Loucy (cell line): ENCODE results near the gene HRH2.

Experiments used
- H2AFZ ChIP-seq: fragments of 200-600 bp; sonication (generic); 2 replicates; pipeline ENCODE4 v1.6.0; 2016; ENCODE audit warnings: antibody characterized with exemption, mild to moderate bottlenecking, low read length, moderate library complexity
- H3F3A ChIP-seq: fragments of 200-600 bp; 2 replicates; pipeline ENCODE4 v1.6.0; 2016; ENCODE audit warnings: antibody characterized with exemption, low read depth, mild to moderate bottlenecking
- H3K27me3 ChIP-seq: fragments of 200-600 bp; sonication (generic); 2 replicates; pipeline ENCODE4 v1.6.1; 2014; ENCODE audit warnings: low read length, mild to moderate bottlenecking; ENCODE audit not compliant: insufficient read depth, poor library complexity, severe bottlenecking
- H3K36me3 ChIP-seq: fragments of 200-600 bp; sonication (generic); 2 replicates; pipeline ENCODE4 v1.6.1; 2016; ENCODE audit warnings: low read length; ENCODE audit not compliant: insufficient read depth
- H3K4me1 ChIP-seq: fragments of 200-600 bp; sonication (generic); 2 replicates; pipeline ENCODE4 v1.5.1; 2014; ENCODE audit warnings: low read length, mild to moderate bottlenecking; ENCODE audit not compliant: insufficient read depth, poor library complexity, severe bottlenecking
- H3K4me2 ChIP-seq: fragments of 200-600 bp; sonication (generic); 2 replicates; pipeline ENCODE4 v1.6.0; 2014; ENCODE audit warnings: antibody characterized with exemption, low read length, low read depth, mild to moderate bottlenecking; ENCODE audit not compliant: poor library complexity, severe bottlenecking
- H3K4me3 ChIP-seq: fragments of 200-600 bp; sonication (generic); 2 replicates; pipeline ENCODE4 v1.5.1; 2014; ENCODE audit warnings: low read length, mild to moderate bottlenecking, mixed read lengths; ENCODE audit not compliant: poor library complexity, severe bottlenecking
- H3K79me2 ChIP-seq: fragments of 200-600 bp; sonication (generic); 2 replicates; pipeline ENCODE4 v1.6.1; 2014; ENCODE audit warnings: low read length; ENCODE audit not compliant: insufficient read depth
- H3K9ac ChIP-seq: fragments of 200-600 bp; sonication (generic); 2 replicates; pipeline ENCODE4 v1.6.0; 2014; ENCODE audit warnings: mild to moderate bottlenecking, low read depth, low read length, moderate library complexity; ENCODE audit not compliant: poor library complexity, severe bottlenecking
- H3K9me2 ChIP-seq: fragments of 200-600 bp; sonication (generic); replicated peaks from 2 replicates; pipeline ENCODE4 v1.6.1; 2016; ENCODE audit warnings: low read depth, low read length, mixed read lengths
- H3K9me3 ChIP-seq: fragments of 200-600 bp; sonication (generic); 2 replicates; pipeline ENCODE4 v1.6.1; 2014; ENCODE audit warnings: mild to moderate bottlenecking, antibody characterized with exemption, low read length, low read depth; ENCODE audit not compliant: insufficient read depth
- H4K20me1 ChIP-seq: fragments of 200-600 bp; sonication (generic); 2 replicates; pipeline ENCODE4 v1.6.0; 2014; ENCODE audit warnings: antibody characterized with exemption, low read length, mild to moderate bottlenecking; ENCODE audit not compliant: insufficient read depth, poor library complexity, severe bottlenecking
- EZH2phosphoT487 ChIP-seq: fragments of 200-600 bp; IDR thresholded peaks from 2 replicates; pipeline ENCODE4 v1.6.1; 2018; ENCODE audit warnings: antibody characterized with exemption, mild to moderate bottlenecking, moderate library complexity, borderline replicate concordance
- TF ChIP-seq, protein P1 (sequence below): fragments of 200-600 bp; sonication (generic); conservative IDR thresholded peaks from 2 replicates; pipeline ENCODE4 v1.5.1; 2014; ENCODE audit warnings: mild to moderate bottlenecking, antibody characterized with exemption, low read length

The HRH2 gene

DNA sequence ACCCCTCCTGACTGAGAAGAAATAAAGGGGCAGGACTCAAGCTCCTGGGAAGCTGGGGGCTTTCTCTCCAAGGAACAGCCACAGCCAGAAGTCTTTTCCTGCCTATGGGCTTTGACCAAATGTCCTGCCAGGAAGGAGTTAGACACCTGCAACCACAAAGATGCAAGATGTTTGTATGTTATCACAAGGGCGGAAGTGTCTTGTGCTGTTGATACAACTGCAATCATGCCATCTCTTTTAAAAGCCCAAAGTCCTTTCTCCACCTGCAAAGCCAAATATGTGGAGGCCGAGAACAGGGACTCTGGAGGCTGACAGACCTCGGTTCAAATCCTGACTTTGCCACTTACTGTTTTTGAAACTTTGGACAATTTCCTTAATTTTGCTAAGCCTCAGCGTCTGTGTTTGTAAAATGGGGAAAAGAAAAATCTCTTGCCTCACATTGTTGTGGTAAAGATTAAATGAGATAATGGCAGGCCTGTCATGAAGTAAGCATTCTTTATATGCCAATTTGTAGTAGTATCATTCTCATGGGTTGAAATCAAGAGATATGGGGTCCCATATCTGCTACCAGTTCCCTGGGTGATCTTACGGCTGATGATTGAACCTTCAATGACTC, 17.0 kb downstream of the HRH2 start:
- TF ChIP-seq, protein P1, sequence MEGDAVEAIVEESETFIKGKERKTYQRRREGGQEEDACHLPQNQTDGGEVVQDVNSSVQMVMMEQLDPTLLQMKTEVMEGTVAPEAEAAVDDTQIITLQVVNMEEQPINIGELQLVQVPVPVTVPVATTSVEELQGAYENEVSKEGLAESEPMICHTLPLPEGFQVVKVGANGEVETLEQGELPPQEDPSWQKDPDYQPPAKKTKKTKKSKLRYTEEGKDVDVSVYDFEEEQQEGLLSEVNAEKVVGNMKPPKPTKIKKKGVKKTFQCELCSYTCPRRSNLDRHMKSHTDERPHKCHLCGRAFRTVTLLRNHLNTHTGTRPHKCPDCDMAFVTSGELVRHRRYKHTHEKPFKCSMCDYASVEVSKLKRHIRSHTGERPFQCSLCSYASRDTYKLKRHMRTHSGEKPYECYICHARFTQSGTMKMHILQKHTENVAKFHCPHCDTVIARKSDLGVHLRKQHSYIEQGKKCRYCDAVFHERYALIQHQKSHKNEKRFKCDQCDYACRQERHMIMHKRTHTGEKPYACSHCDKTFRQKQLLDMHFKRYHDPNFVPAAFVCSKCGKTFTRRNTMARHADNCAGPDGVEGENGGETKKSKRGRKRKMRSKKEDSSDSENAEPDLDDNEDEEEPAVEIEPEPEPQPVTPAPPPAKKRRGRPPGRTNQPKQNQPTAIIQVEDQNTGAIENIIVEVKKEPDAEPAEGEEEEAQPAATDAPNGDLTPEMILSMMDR = no peak
- TF ChIP-seq EZH2phosphoT487 = no peak
- H3K9ac ChIP-seq = no peak overlapping the region
- no peaks in the 10 kb centered on the region for H4K20me1 ChIP-seq
- H3K9me2 ChIP-seq = no peaks in the 10 kb centered on the region
- H3F3A ChIP-seq = no peaks in the 10 kb centered on the region
- H3K4me1 ChIP-seq = no peaks in the 10 kb centered on the region
- H3K9me3 ChIP-seq = no peaks in the 10 kb centered on the region
- H2AFZ ChIP-seq = no peak overlapping the region
- H3K4me2 ChIP-seq = no peak overlapping the region
- no peak overlapping the region for H3K4me3 ChIP-seq
- no peaks in the 10 kb centered on the region for H3K36me3 ChIP-seq
- no peaks in the 10 kb centered on the region for H3K79me2 ChIP-seq
- no peaks in the 10 kb centered on the region for H3K27me3 ChIP-seq

DNA sequence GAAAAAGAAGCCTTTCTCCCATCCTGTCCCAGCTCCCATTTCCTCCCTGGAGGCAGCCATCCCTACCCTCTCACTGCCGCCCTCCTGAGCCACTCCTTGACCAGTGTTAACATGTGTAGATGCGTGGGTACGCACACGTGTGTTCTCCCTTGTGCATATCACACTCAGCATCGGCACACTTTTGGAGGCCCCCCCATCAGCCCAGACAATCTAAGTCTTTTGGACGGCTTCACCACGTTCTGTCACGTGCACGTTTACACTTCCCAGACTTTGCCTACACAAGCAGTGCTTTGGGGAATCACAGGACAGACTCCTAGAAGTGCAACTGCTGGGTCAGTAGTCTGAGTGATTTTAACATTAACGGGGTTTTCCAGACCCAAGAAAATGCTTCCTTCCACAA, 18.0 kb downstream of the HRH2 start:
- Histone ChIP-seq H4K20me1 (no peaks in the 10 kb centered on the region), H3K79me2 (no peaks in the 10 kb centered on the region), H3K9ac (no peak overlapping the region), H3K9me2 (no peaks in the 10 kb centered on the region), H3K27me3 (no peaks in the 10 kb centered on the region), H3K4me1 (no peaks in the 10 kb centered on the region), H3K4me2 (no peak overlapping the region), H3K9me3 (no peaks in the 10 kb centered on the region), H3K4me3 (no peak overlapping the region), H2AFZ (no peak overlapping the region), H3K36me3 (no peaks in the 10 kb centered on the region), H3F3A (no peaks in the 10 kb centered on the region)
- TF ChIP-seq EZH2phosphoT487 = no peak
- TF ChIP-seq, protein P1 = no peak

DNA sequence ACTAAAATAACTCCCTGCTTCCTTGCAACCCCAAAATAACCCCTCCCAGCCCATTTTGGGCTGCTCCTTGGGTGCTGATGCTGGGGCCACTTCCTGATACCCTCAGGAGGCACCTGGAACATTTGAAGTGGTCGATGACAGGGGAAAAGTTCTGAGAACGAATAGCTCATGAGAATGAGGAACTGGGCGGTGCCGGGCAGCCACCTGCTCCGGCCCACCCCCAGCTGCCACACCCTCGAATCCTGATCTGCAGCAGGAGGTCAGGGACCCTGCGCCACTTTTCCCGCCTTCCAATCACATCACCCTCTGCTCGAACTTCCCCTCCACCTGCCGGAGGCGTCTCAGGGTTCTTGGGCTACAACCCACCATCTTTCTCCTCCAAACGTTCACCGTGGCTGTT, 19.7 kb downstream of the HRH2 start:
- H3K4me1 ChIP-seq = no peaks in the 10 kb centered on the region
- H4K20me1 ChIP-seq = no peaks in the 10 kb centered on the region
- H3K9me3 ChIP-seq = no peaks in the 10 kb centered on the region
- H3K9me2 ChIP-seq = no peaks in the 10 kb centered on the region
- H3K27me3 ChIP-seq = no peaks in the 10 kb centered on the region
- H3K4me3 ChIP-seq = no peak overlapping the region
- no peaks in the 10 kb centered on the region for H3F3A ChIP-seq
- H3K79me2 ChIP-seq = no peaks in the 10 kb centered on the region
- no peaks in the 10 kb centered on the region for H3K36me3 ChIP-seq
- no peak overlapping the region for H3K9ac ChIP-seq
- TF ChIP-seq EZH2phosphoT487 = no peak
- no peak overlapping the region for H2AFZ ChIP-seq
- H3K4me2 ChIP-seq = no peak overlapping the region

DNA sequence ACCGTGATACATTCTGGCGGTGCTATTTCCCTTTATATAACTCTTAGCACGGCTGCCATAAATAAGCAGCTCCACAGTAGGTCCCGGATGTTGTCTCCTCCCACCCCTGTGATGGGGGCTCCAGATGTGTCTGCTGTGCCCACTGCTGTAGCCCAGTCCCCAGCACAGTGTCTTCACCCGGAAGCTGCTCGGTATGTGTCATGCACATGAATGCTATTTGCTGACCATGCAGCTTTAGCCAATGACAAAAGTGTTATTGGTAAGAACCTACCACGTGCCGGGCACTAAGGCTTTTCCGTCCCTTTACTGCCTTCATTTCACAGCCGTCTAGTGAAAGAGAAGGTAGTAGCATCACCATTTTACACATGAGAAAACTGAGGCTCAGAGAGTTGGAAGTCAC, 20.2 kb downstream of the HRH2 start:
- Histone ChIP-seq H3K4me2 (no peak overlapping the region), H4K20me1 (no peaks in the 10 kb centered on the region), H3F3A (no peaks in the 10 kb centered on the region), H3K9me2 (no peaks in the 10 kb centered on the region), H3K4me3 (no peak overlapping the region), H2AFZ (no peak overlapping the region), H3K79me2 (no peaks in the 10 kb centered on the region), H3K9me3 (no peaks in the 10 kb centered on the region), H3K36me3 (no peaks in the 10 kb centered on the region), H3K27me3 (no peaks in the 10 kb centered on the region), H3K9ac (no peak overlapping the region), H3K4me1 (no peaks in the 10 kb centered on the region)
- TF ChIP-seq, protein P1 = no peak
- TF ChIP-seq EZH2phosphoT487 = no peak
